ENCODE results near the gene SLC38A2.

Gene SLC38A2

DNA sequence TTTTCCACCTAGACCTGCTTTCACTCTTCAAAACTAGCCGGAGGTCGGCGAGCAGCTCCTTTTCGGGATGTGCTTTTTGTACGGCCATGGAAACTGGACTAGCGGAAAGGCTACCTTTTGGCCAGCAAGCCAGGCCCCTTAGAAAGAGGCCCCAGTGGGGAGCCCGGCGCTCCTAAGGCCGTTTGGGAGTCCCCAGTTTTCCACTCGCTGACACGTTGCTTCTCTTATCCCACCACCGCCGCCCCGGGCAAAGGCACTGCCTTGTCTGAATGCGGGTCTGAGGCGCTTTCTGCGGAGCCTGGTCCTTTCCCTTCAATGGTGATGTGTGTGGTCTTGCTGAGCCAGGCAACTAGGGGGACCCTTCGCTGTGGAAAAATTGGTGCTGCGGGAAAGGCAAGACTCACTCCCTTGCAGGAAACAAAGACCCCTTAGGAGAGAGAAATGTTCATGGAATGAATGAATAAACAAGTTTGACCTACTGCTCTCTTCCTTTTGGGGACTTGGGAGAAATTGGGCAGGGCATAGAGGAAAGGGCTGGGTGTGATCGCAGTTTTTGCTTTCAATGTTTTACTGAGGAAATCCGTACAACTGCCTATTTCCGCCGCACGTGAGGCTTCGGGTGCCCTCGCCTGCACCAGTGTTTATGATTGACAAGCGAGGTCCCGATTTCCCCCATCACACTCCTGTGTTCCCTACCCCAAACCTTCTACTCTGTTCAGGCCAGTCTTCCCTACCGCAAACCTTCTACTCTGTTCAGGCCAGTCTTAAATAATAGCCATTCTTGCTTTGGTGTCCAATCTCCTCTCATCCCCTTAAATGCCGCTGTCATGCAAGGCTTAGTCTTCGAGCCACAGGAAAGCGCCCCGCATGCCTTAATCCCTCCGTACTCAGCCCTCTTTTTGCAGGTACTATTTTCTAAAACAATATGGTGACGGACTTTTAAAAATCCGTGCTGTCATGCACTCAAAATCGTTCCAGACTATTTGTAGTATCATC lies 1.0 kb upstream of the SLC38A2 start (continued):
- TF ChIP-seq, protein P1, sequence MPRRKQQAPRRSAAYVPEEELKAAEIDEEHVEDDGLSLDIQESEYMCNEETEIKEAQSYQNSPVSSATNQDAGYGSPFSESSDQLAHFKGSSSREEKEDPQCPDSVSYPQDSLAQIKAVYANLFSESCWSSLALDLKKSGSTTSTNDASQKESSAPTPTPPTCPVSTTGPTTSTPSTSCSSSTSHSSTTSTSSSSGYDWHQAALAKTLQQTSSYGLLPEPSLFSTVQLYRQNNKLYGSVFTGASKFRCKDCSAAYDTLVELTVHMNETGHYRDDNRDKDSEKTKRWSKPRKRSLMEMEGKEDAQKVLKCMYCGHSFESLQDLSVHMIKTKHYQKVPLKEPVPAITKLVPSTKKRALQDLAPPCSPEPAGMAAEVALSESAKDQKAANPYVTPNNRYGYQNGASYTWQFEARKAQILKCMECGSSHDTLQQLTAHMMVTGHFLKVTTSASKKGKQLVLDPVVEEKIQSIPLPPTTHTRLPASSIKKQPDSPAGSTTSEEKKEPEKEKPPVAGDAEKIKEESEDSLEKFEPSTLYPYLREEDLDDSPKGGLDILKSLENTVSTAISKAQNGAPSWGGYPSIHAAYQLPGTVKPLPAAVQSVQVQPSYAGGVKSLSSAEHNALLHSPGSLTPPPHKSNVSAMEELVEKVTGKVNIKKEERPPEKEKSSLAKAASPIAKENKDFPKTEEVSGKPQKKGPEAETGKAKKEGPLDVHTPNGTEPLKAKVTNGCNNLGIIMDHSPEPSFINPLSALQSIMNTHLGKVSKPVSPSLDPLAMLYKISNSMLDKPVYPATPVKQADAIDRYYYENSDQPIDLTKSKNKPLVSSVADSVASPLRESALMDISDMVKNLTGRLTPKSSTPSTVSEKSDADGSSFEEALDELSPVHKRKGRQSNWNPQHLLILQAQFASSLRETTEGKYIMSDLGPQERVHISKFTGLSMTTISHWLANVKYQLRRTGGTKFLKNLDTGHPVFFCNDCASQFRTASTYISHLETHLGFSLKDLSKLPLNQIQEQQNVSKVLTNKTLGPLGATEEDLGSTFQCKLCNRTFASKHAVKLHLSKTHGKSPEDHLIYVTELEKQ (tag by site-specific recombination; IDR thresholded peaks at IDR 0.05; ENCODE audit: borderline replicate concordance) = no peak
- peak; percentile 88 for TF ChIP-seq ZNF335 (tag by site-specific recombination; conservative IDR thresholded peaks at IDR 0.05)
- TF ChIP-seq ZNF248 (tag by site-specific recombination; IDR thresholded peaks at IDR 0.05) = no peak
- no peak for TF ChIP-seq ZNF423 (tag by site-specific recombination; IDR thresholded peaks at IDR 0.05)
- TF ChIP-seq ZNF366 (tag by site-specific recombination; conservative IDR thresholded peaks at IDR 0.05) = peak; percentile 30; the same call in 1 of the 2 replicates
- TF ChIP-seq ZNF521 (tag by site-specific recombination; IDR thresholded peaks at IDR 0.05) = no peak
- TF ChIP-seq ZNF19 (tag by site-specific recombination; IDR thresholded peaks at IDR 0.05; ENCODE audit: low read depth) = no peak
- TF ChIP-seq, protein P2, sequence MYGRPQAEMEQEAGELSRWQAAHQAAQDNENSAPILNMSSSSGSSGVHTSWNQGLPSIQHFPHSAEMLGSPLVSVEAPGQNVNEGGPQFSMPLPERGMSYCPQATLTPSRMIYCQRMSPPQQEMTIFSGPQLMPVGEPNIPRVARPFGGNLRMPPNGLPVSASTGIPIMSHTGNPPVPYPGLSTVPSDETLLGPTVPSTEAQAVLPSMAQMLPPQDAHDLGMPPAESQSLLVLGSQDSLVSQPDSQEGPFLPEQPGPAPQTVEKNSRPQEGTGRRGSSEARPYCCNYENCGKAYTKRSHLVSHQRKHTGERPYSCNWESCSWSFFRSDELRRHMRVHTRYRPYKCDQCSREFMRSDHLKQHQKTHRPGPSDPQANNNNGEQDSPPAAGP (tag by site-specific recombination; IDR thresholded peaks at IDR 0.05) = no peak

GRCh38 chr12:46371718-46372543 lies 642 bp downstream of the SLC38A2 start:
- Histone ChIP-seq H3K9me3 (ENCODE audit: control insufficient read depth, insufficient read depth, low read depth, low read length) (no peaks in the 10 kb centered on the region), H3K4me3 (ENCODE audit: low read depth, low read length) (peak overlapping the region; percentile 96), H3K36me3 (ENCODE audit: control insufficient read depth in 2 of 2, insufficient read depth in 1 of 2, low read length in 2 of 2) (peaks cover 21 to 43% of the 10 kb centered on the region in 2 experiments), H3K27ac (ENCODE audit: extremely low read depth, low read depth, low read length) (peak overlapping the region; percentile 97), H3K4me1 (ENCODE audit: control insufficient read depth, insufficient read depth, low read length) (peaks cover 22% of the 10 kb centered on the region)
- ChIA-PET CTCF (interaction anchor here (0.6 kb wide), 1 partner anchor 247 kb away, joined by 4 read pairs; no protein-coding TSS in a partner anchor), POLR2A (interaction anchor here (0.5 to 2.3 kb wide), 15 partner anchors 12 to 247 kb away, joined by 3 to 11 read pairs (median 3); partner anchors contain the start of gene SLC38A1)
- TF ChIP-seq, protein P2 (tag by site-specific recombination; IDR thresholded peaks at IDR 0.05) = 0 out of 2 replicates have a peak, but pooled peaks have one; percentile 40
- TF ChIP-seq, protein P3, sequence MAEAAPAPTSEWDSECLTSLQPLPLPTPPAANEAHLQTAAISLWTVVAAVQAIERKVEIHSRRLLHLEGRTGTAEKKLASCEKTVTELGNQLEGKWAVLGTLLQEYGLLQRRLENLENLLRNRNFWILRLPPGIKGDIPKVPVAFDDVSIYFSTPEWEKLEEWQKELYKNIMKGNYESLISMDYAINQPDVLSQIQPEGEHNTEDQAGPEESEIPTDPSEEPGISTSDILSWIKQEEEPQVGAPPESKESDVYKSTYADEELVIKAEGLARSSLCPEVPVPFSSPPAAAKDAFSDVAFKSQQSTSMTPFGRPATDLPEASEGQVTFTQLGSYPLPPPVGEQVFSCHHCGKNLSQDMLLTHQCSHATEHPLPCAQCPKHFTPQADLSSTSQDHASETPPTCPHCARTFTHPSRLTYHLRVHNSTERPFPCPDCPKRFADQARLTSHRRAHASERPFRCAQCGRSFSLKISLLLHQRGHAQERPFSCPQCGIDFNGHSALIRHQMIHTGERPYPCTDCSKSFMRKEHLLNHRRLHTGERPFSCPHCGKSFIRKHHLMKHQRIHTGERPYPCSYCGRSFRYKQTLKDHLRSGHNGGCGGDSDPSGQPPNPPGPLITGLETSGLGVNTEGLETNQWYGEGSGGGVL (tag by site-specific recombination; IDR thresholded peaks at IDR 0.05) = peak; percentile 9; the same call in 1 of the 2 replicates
- TF ChIP-seq ZBTB48 (tag by site-specific recombination; IDR thresholded peaks at IDR 0.05) (0 out of 2 replicates have a peak, but pooled peaks have one; percentile 37), ZBTB6 (tag by site-specific recombination; IDR thresholded peaks at IDR 0.05) (no peak), ZBTB8A (tag by site-specific recombination; IDR thresholded peaks at IDR 0.05) (peak; percentile 97), ZNF248 (tag by site-specific recombination; IDR thresholded peaks at IDR 0.05) (no peak), SP7 (tag by site-specific recombination; IDR thresholded peaks at IDR 0.05) (0 out of 2 replicates have a peak, but pooled peaks have one; percentile 31), ZNF785 (tag by site-specific recombination; IDR thresholded peaks at IDR 0.05) (no peak), ZNF24 (tag by site-specific recombination; IDR thresholded peaks at IDR 0.05) (no peak)
- TF ChIP-seq, protein P4, sequence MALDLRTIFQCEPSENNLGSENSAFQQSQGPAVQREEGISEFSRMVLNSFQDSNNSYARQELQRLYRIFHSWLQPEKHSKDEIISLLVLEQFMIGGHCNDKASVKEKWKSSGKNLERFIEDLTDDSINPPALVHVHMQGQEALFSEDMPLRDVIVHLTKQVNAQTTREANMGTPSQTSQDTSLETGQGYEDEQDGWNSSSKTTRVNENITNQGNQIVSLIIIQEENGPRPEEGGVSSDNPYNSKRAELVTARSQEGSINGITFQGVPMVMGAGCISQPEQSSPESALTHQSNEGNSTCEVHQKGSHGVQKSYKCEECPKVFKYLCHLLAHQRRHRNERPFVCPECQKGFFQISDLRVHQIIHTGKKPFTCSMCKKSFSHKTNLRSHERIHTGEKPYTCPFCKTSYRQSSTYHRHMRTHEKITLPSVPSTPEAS (tag by site-specific recombination; IDR thresholded peaks at IDR 0.05) = peak; percentile 15; the same call in 1 of the 2 replicates
- TF ChIP-seq, protein P5, sequence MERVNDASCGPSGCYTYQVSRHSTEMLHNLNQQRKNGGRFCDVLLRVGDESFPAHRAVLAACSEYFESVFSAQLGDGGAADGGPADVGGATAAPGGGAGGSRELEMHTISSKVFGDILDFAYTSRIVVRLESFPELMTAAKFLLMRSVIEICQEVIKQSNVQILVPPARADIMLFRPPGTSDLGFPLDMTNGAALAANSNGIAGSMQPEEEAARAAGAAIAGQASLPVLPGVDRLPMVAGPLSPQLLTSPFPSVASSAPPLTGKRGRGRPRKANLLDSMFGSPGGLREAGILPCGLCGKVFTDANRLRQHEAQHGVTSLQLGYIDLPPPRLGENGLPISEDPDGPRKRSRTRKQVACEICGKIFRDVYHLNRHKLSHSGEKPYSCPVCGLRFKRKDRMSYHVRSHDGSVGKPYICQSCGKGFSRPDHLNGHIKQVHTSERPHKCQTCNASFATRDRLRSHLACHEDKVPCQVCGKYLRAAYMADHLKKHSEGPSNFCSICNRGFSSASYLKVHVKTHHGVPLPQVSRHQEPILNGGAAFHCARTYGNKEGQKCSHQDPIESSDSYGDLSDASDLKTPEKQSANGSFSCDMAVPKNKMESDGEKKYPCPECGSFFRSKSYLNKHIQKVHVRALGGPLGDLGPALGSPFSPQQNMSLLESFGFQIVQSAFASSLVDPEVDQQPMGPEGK (tag by site-specific recombination; IDR thresholded peaks at IDR 0.05) = peak; percentile 66
